Measurements from ENCODE around the gene DUOX1. TPM values are rescaled to one million over a fixed set of nuclear protein-coding genes. Genes with fewer than 3 reads are reported as not detected.

DUOX1 gene
- total and polyA plus RNA-seq, 2 of the 13 experiments (the other 11 are each of a cell fraction or from before 2014, with no cell fraction given): 0.03 TPM; not detected in 1

GRCh38 chr15:45091161-45091560 lies 38.6 kb upstream of the DUOX1 start (continued):
- TF ChIP-seq ZNF281 (CRISPR knock-in tag; IDR thresholded peaks at IDR 0.05; ENCODE audit: borderline replicate concordance): no peak
- TF ChIP-seq JUN (CRISPR knock-in tag; IDR thresholded peaks at IDR 0.05): no peak
- no peak for TF ChIP-seq YEATS4 (CRISPR knock-in tag; IDR thresholded peaks at IDR 0.05; ENCODE audit: borderline replicate concordance)
- peak; percentile 34; the same call in 1 of the 2 replicates for TF ChIP-seq CEBPG (CRISPR knock-in tag; IDR thresholded peaks at IDR 0.05)
- TF ChIP-seq FOXA1 (IDR thresholded peaks at IDR 0.05): no peak
- peak; percentile 19; the same call in 1 of the 2 replicates for TF ChIP-seq FOXA1 (CRISPR knock-in tag; IDR thresholded peaks at IDR 0.05)
- TF ChIP-seq TCF7 (IDR thresholded peaks at IDR 0.05; ENCODE audit: low read depth): no peak
- no peak for TF ChIP-seq GTF3A (CRISPR knock-in tag; conservative IDR thresholded peaks at IDR 0.05)
- no peak for TF ChIP-seq HNF1A (IDR thresholded peaks at IDR 0.05; ENCODE audit: low read depth)
- no peak for TF ChIP-seq HNF1A (CRISPR knock-in tag; IDR thresholded peaks at IDR 0.05; ENCODE audit: borderline replicate concordance)
- no peak for TF ChIP-seq ZNF646 (CRISPR knock-in tag; IDR thresholded peaks at IDR 0.05)
- TF ChIP-seq ZNF691 (CRISPR knock-in tag; IDR thresholded peaks at IDR 0.05; ENCODE audit: borderline replicate concordance, low read depth): no peak
- 0 out of 2 replicates have a peak, but pooled peaks have one; percentile 13 for TF ChIP-seq KDM1A (CRISPR knock-in tag; IDR thresholded peaks at IDR 0.05)
- no peak; the same call in 1 of the 2 replicates for TF ChIP-seq ZNF710 (CRISPR knock-in tag; IDR thresholded peaks at IDR 0.05; ENCODE audit: borderline replicate concordance)
